Activated naive CD4-positive, alpha-beta T cell treated with anti-CD3 and anti-CD28 coated beads for 36 hours (primary cell): ENCODE results near the gene HTRA1. TPM values are rescaled to one million over a fixed set of nuclear protein-coding genes. Genes with fewer than 3 reads are reported as not detected.
A peak's percentile ranks its signal among the peaks of the same experiment; 100 is the strongest.

ENCODE experiments used
- CTCF ChIA-PET: fragments of 350-600 bp; sonication (Branson Sonifier 250); formaldehyde crosslinking; loops from one replicate; lab custom pipeline; 2021; ENCODE audit warnings: antibody characterized with exemption; lab: Charles Lee
- DNase-seq: peaks from one replicate; pipeline ENCODE4 v3.0.0-alpha.2; 2020
- H3K27ac Mint-ChIP-seq: one replicate; pipeline ENCODE4 v1.8.0; 2021; ENCODE audit warnings: mild to moderate bottlenecking, mixed read lengths
- H3K27me3 Mint-ChIP-seq: one replicate; pipeline ENCODE4 v1.8.0; 2021; ENCODE audit warnings: low read depth, mixed read lengths
- H3K36me3 Mint-ChIP-seq: one replicate; pipeline ENCODE4 v1.8.0; 2021; ENCODE audit warnings: low read depth, mixed read lengths
- H3K4me1 Mint-ChIP-seq: one replicate; pipeline ENCODE4 v1.8.0; 2021; ENCODE audit warnings: low read depth, mixed read lengths
- H3K4me3 Mint-ChIP-seq: one replicate; pipeline ENCODE4 v1.8.0; 2021; ENCODE audit warnings: mild to moderate bottlenecking, moderate library complexity, mixed read lengths
- H3K9me3 Mint-ChIP-seq: one replicate; pipeline ENCODE4 v1.8.0; 2021; ENCODE audit warnings: mixed read lengths
- intact Hi-C: fragments of 100-400 bp; cut with micrococcal nuclease; formaldehyde crosslinking; loops from one replicate; pipeline ENCODE4 v1.15.1; 2023
- microRNA-seq: library from miRNA; unstranded; fragments of <30 nt; microRNA quantifications from one replicate; pipeline ENCODE4 v1.2.0, GENCODE V29; 2022; ENCODE audit warnings: borderline microRNAs expressed, borderline replicate concordance
- total RNA-seq, 2 experiments: library from RNA; stranded (reverse); gene quantifications; one replicate each; pipeline ENCODE4 v1.2.3, GENCODE V29; 2021

Gene HTRA1
- total RNA-seq, 2 experiments from 2014 or later = not detected

- DNase-seq = no peak
- intact Hi-C loops = no loop called here
- Mint-ChIP-seq H3K27me3 (no peaks in the 10 kb centered on the region), H3K27ac (no peak overlapping the region), H3K4me3 (no peak overlapping the region), H3K36me3 (no peaks in the 10 kb centered on the region), H3K9me3 (no peaks in the 10 kb centered on the region), H3K4me1 (peaks cover 29% of the 10 kb centered on the region)
- CTCF ChIA-PET = interaction anchor here (1.0 kb wide), 1 partner anchor 211 kb away, joined by 4 read pairs; no protein-coding TSS in a partner anchor
These were observed 93.0 kb downstream of the HTRA1 start for GRCh38 chr10:122554131-122555036.

GRCh38 chr10:122555442-122555841 lies 94.1 kb downstream of the HTRA1 start:
- no peaks in the 10 kb centered on the region for H3K9me3 Mint-ChIP-seq
- H3K4me1 Mint-ChIP-seq = peaks cover 30% of the 10 kb centered on the region
- no peaks in the 10 kb centered on the region for H3K36me3 Mint-ChIP-seq
- CTCF ChIA-PET = interaction anchor here (0.7 to 1.7 kb wide), 3 partner anchors 10 to 212 kb away, joined by 3 to 11 read pairs (median 4); no protein-coding TSS in a partner anchor
- H3K27me3 Mint-ChIP-seq = no peaks in the 10 kb centered on the region
- intact Hi-C loops = no loop called here
- DNase-seq = no peak
- H3K4me3 Mint-ChIP-seq = no peak overlapping the region
- H3K27ac Mint-ChIP-seq = no peak overlapping the region

DNA sequence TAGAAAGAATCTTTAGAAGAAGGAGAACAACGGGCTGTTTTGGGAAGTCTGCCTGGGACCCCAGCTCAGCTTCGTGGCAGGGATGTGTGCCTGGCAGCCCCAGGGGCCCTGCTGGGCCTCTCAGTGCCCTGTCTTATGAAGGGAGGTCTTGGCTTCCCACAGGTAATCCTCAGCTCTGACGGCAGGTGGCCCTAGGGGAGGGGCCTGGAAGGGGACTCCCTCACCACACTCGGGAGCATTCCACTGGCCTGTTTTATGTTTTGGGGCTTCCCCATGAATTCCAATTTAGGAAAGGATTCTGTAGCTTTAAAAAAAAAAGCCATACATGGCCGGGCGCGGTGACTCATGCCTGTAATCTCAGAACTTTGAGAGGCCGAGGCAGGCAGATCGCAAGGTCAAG lies 96.2 kb downstream of the HTRA1 start:
- no peaks in the 10 kb centered on the region for H3K36me3 Mint-ChIP-seq
- intact Hi-C loops = no loop called here
- no peaks in the 10 kb centered on the region for H3K9me3 Mint-ChIP-seq
- H3K27ac Mint-ChIP-seq = no peak overlapping the region
- no peak for DNase-seq
- H3K4me3 Mint-ChIP-seq = no peak overlapping the region
- H3K4me1 Mint-ChIP-seq = peaks cover 23% of the 10 kb centered on the region
- no peaks in the 10 kb centered on the region for H3K27me3 Mint-ChIP-seq
- CTCF ChIA-PET = interaction anchor here (1.0 to 1.7 kb wide), 2 partner anchors 8 to 11 kb away, joined by 3 to 11 read pairs; no protein-coding TSS in a partner anchor

- intact Hi-C loops = no loop called here
- Mint-ChIP-seq H3K9me3 (no peaks in the 10 kb centered on the region), H3K27ac (no peak overlapping the region), H3K4me1 (peaks cover 23% of the 10 kb centered on the region), H3K27me3 (no peaks in the 10 kb centered on the region), H3K36me3 (no peaks in the 10 kb centered on the region), H3K4me3 (no peak overlapping the region)
- CTCF ChIA-PET = interaction anchor here (0.5 to 1.0 kb wide), 2 partner anchors 12 to 206 kb away, joined by 3 read pairs; no protein-coding TSS in a partner anchor
- DNase-seq = peak; percentile 23
These were observed 97.1 kb downstream of the HTRA1 start for GRCh38 chr10:122558452-122558851.

- CTCF ChIA-PET = interaction anchor here (0.5 kb wide), 1 partner anchor 206 kb away, joined by 3 read pairs; no protein-coding TSS in a partner anchor
- no peaks in the 10 kb centered on the region for H3K36me3 Mint-ChIP-seq
These were observed 97.9 kb downstream of the HTRA1 start for GRCh38 chr10:122559228-122559627.

GRCh38 chr10:122560279-122560804 lies 99.0 kb downstream of the HTRA1 start, which contains the start of gene DMBT1:
Gene DMBT1 (plus strand): TSS chr10:122560754. CDS start chr10:122560771, 17 bp downstream.
- no peaks in the 10 kb centered on the region for H3K36me3 Mint-ChIP-seq
- no peak within 1 kb of the TSS for H3K4me3 Mint-ChIP-seq
- intact Hi-C loops = no loop called here
- no peak for DNase-seq
- H3K27ac Mint-ChIP-seq = no peak within 1 kb of the TSS
- CTCF ChIA-PET = no interaction called here
- no peaks in the 10 kb centered on the region for H3K9me3 Mint-ChIP-seq
- H3K4me1 Mint-ChIP-seq = peaks cover 23% of the 10 kb centered on the region
- peaks cover 5% of the 10 kb centered on the region for H3K27me3 Mint-ChIP-seq

More at GRCh38 chr10:122559228-122559627, 97.9 kb downstream of the HTRA1 start:
- Mint-ChIP-seq H3K27me3 (no peaks in the 10 kb centered on the region), H3K27ac (no peak overlapping the region), H3K4me1 (peaks cover 23% of the 10 kb centered on the region), H3K9me3 (no peaks in the 10 kb centered on the region), H3K4me3 (no peak overlapping the region)
- intact Hi-C loops = no loop called here
- DNase-seq = no peak

DNA sequence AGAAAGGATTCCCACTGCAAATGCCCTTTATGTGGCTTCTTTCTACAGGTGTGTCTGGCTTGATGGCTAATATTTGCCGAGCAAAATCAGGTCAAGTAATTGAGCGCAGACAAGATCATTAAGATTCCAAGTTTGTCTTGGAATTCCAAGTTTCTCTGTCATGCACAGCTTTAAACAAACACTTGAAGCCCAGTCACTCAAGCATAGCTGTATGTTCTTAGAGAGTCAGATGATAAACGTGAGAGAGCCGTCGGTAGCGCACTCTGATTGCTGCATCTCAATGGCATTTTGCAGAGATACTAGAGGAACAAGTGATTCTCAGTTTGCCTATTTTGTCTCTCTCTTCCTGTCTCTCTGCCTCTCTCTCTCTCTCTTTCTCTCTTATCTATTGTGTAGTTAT lies 99.9 kb downstream of the HTRA1 start:
- no peak for DNase-seq
- no peaks in the 10 kb centered on the region for H3K9me3 Mint-ChIP-seq
- H3K27ac Mint-ChIP-seq = no peak overlapping the region
- peaks cover 8% of the 10 kb centered on the region for H3K27me3 Mint-ChIP-seq
- CTCF ChIA-PET = no interaction called here
- no peak overlapping the region for H3K4me3 Mint-ChIP-seq
- peaks cover 27% of the 10 kb centered on the region for H3K4me1 Mint-ChIP-seq
- H3K36me3 Mint-ChIP-seq = no peaks in the 10 kb centered on the region
- intact Hi-C loops = no loop called here

- H3K4me3 Mint-ChIP-seq = no peak overlapping the region
- intact Hi-C loops = no loop called here
- H3K9me3 Mint-ChIP-seq = no peaks in the 10 kb centered on the region
- CTCF ChIA-PET = no interaction called here
- DNase-seq = no peak
- no peaks in the 10 kb centered on the region for H3K36me3 Mint-ChIP-seq
- H3K27me3 Mint-ChIP-seq = peaks cover 9% of the 10 kb centered on the region
- peaks cover 27% of the 10 kb centered on the region for H3K4me1 Mint-ChIP-seq
- no peak overlapping the region for H3K27ac Mint-ChIP-seq
These were observed 100.4 kb downstream of the HTRA1 start for GRCh38 chr10:122561792-122562191.

Small RNA genes lying within 50 kb of the gene (microRNA-seq; reads per million reads assigned to microRNA genes)
- 4.4 reads per million for gene MIR3941

Other genes starting within 250 kb of the HTRA1 start
- gene BTBD16, start 190.3 kb upstream of the HTRA1 start, total RNA-seq = not detected
- 10 to 100 TPM; 17.6 to 17.9 TPM for gene PLEKHA1, start 86.8 kb upstream of the HTRA1 start, total RNA-seq
- gene ARMS2, start 6.9 kb upstream of the HTRA1 start, total RNA-seq = not detected
- not detected for gene DMBT1, start 99.2 kb downstream of the HTRA1 start, total RNA-seq
- gene C10orf120, start 238.3 kb downstream of the HTRA1 start, total RNA-seq = not detected